Frontal cortex (tissue), 4 donors: Measurements from ENCODE around the gene E2F4. TPM values are rescaled to one million over a fixed set of nuclear protein-coding genes. Genes with fewer than 3 reads are reported as not detected.
A peak's percentile ranks its signal among the peaks of the same experiment; 100 is the strongest.

Experiments
- DNase-seq, 2 donors: peaks; one replicate each; pipeline ENCODE4 v3.0.0; 2012; ENCODE audit warnings: low spot score in 2 of 2
- FAIRE-seq: peaks from 2 replicates; lab custom pipeline; 2012; peaks lifted over from hg19 to GRCh38; lab: Jason Lieb, UNC
- total RNA-seq: library from RNA; depleted of rRNA; stranded (reverse); fragments of >200 nt; gene quantifications from one replicate; pipeline ENCODE4 v1.2.3, GENCODE V29; 2014
- donor health status: control.
- donor health status: control.
- donor health status: control.

Gene E2F4
- total RNA-seq, 1 donor from 2014 or later, result 19.6 TPM

DNA sequence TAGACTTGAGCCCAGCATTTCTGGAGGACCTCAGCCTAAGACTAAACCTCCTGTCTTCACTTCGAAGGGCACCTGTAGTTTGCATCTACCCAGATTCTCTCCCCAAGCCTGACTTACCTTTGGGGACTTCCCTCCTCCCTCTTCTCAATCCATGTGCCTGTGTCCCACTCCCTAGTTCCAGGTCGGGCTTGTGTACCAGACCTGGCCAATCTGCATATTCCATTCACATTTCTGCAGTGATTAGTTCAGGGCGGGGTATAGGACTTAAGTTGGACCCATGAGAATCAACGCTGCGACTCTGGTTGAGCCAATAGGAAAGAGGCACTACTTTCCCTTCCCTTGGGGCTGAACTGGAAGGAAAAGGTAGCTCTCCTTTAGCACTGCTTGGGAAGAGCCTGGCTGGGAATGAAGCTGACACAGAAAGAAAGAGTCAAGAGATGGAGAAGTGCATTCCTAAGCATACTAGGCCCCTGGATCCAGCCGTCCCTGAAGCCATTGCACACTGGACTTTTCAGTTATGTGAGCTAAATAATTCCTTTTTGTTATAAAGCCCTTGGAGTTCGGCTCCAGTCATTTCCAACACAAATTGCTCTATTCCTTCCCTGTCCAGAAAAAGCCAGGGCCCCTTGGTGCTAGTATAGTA lies 34.7 kb upstream of the E2F4 start:
- DNase-seq, result no peak
- FAIRE-seq, result no peak

DNA sequence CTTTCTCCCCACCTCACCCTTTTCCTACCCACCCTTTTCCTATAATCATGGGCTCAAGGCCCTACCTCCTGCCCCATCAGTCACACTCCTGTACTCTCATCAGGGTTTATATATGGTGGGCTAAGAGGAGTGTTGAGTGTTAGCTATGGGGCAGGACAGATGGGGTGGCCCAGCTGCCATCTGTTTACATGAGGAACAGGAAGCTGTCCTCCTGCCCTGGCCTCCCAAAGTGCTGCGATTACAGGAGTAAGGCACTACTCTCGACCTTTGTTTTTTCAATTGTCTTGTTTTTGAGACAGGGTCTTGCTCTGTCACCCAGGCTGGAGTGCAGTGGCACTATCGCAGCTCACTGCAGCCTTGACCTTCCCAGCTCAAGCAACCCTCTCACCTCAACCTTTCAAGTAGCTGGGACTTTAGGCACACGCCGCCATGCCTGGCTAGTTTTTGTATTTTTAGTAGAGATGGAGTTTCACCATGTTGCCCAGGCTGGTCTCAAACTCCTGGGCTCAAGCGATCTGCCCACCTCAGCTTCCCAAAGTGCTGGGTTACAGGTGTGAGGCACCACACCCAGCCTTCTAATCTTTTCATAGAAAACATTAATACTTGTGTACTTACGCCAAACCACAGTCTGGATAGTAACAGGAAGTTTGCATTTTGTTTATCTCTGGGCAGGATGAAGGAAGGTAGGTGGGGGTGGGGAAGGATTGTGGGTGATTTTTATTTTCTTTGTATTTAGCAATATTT lies 33.9 kb upstream of the E2F4 start:
- FAIRE-seq (no peak), DNase-seq (peak in 1 of 2 donors; percentile 12)

DNA sequence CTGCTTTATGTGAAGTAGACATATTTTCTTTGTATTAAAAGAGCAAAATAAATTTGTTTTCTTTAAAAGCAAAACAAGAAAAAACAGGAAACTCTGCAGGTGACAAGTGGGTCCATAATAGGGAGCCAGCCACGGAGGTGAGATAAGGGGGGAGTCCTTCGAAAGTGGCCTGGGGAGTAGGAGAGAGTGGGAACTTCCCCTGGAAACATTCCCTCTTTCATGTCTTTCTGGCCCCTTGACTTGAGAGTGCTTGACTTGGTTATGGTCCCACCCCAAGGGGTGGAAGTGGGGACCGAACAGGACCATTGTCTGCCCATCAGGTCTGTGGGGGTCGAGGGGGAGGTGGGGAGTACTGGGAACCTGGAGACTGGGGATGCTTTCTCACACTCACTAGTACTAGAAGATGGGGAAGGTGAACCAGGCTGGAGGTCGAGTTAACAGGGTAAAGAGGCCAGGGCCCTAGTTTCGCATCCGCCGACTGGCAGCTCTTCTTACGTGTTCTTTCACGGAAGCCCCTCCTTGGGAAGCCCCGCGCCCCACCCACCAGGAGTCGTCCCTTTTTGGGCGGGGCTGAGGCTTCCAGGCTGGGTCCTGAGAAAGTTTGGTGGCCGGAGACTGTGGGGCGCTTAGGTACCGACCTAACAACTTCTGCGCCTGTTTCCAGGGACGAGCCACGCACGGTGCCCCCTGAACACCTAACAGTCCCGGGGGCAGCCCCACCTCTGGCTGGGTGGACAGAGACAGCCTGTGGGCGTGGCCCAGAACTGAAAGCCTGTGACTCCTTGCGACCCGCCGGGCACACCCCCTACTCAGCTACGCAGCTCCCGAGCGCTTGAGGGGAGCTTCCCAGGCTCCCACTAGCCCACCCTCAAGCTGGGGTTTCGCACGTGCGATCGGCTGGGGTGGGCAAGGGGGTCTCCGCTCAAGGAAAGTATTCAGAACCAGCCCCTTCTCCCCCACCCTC lies 33.0 kb upstream of the E2F4 start:
- DNase-seq, result peak in 1 of 2 donors; percentile 46
- FAIRE-seq, result no peak

DNA sequence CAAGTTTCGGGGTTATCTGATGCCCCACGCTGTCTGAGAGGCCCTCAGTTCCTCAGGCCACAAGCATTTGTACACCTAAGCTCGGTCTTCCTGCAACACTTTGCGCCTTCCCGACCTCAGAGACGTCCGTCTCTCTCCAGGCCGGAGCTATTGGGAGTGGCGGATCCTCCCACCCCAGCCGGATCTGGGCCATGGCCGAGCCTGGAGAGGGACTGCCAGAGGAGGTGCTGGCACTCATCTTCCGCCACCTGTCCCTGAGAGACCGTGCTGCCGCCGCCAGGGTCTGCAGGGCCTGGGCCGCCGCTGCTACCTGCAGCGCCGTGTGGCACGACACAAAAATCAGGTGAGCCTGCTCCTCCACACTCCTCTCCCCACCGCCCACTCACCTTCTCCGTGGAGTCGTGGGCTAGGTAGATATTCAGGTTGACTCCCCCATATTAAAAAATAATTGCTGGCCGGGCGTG lies 30.3 kb upstream of the E2F4 start:
- FAIRE-seq, result no peak
- peak in 1 of 2 donors; percentile 19 for DNase-seq

DNA sequence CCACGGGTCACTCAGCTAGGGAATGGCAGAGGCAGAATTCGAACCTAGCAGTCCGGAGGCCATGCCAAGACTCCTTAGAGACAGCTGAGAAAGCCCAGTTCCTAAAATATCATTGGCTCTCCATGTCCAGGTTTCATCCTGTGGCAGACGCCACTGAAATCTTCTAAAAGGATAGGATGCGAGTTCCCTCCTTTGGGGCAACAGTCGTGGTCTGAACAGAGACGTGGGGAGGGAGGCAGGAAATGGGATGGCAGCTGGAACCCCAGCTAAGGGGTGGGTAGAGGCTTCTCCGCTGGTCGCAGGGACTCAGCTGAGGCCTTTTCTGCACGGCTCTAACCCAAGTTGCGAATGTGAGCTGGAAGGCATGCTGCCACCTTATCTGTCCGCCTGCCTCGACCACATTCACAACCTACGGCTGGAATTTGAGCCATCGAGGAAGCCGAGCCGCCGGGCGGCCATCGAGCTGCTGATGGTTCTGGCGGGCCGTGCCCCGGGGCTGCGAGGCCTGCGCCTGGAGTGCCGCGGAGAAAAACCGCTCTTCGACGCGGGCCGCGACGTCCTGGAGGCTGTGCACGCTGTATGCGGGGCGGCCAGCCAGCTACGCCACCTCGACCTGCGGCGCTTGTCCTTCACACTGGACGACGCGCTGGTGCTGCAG lies 29.3 kb upstream of the E2F4 start:
- DNase-seq, result peak in 1 of 2 donors; percentile 40
- no peak for FAIRE-seq

DNA sequence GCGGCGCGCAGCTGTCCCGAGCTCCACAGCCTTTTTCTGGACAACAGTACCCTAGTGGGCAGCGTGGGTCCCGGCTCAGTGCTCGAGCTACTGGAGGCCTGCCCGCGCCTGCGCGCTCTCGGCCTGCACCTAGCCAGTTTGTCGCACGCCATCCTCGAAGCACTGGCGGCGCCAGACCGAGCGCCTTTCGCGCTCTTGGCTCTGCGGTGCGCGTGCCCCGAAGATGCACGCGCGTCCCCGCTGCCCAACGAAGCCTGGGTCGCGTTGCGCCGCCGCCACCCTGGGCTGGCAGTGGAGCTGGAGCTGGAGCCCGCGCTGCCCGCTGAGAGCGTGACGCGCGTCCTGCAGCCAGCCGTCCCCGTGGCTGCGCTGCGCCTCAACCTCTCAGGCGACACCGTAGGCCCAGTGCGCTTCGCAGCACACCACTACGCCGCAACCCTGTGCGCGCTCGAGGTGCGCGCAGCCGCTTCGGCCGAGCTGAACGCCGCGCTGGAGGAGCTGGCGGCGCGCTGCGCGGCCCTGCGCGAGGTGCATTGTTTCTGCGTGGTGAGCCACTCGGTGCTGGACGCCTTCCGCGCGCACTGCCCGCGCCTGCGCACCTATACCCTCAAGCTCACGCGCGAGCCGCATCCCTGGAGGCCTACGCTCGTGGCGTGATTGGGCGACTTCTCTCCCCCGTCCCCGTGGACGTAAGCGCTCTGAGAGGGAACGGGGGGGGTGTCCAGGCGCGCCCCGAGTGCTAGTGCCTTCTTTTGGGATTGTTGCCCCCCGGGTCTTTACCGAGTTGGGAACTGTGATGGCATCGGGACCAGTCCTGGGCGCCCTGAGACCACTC lies 28.6 kb upstream of the E2F4 start:
- no peak for FAIRE-seq

DNA sequence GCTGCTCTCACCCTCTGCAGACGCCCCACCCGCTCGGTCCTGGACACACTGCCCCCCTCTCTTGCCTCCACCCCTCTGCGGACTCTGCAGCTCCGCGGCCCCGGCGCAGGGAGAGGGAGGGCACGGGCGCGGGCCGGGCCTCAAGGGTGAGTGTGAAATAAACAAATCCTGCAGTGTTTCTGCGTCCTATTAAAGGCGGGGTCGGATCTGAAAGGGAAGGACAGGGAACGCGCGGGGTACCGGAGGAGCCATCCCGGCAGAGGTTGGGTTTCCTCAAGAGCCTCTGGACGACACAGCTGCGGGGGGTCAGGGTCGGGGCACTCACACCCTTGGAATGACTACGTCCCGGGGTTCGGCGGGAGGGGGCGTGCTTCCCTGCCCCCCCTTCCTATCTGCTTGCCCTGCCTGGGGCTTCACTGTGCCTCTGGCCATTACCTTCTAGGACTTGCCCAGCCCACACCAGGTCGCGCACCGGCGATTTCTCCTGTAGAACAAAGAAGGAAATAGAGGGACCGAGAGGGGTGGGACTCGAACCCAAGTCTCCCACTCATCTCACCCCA lies 27.9 kb upstream of the E2F4 start:
- DNase-seq (no peak), FAIRE-seq (no peak)

More for the DNA sequence above, 28.6 kb upstream of the E2F4 start:
- DNase-seq, result peak in 1 of 2 donors; percentile 73

DNA sequence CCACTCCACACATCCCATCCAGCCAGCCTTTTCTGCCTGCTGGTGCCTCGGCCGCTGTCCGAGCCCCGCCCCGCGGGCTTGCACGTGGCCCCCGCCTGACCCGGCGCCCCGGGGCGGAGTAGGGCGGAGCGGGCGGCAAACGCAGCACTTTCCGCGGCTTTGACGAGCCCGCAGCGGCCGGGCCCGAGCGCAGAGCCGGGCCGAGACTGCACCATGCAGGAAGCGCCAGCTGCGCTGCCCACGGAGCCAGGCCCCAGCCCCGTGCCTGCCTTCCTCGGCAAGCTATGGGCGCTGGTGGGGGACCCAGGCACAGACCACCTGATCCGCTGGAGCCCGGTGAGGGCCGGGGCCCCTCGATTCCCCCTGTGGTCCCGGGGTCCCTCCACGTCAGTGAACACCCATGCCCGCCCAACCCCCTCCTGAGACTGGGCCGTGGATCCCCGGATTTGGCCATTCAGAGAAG lies 27.3 kb upstream of the E2F4 start, which contains the start of gene HSF4:
TSS of gene HSF4 (plus strand) at position 147 of the 463 bp plus-strand sequence. CDS start at position 214, 67 bp downstream.
- FAIRE-seq, result no peak
- DNase-seq, result peak; percentile 80 to 90

DNA sequence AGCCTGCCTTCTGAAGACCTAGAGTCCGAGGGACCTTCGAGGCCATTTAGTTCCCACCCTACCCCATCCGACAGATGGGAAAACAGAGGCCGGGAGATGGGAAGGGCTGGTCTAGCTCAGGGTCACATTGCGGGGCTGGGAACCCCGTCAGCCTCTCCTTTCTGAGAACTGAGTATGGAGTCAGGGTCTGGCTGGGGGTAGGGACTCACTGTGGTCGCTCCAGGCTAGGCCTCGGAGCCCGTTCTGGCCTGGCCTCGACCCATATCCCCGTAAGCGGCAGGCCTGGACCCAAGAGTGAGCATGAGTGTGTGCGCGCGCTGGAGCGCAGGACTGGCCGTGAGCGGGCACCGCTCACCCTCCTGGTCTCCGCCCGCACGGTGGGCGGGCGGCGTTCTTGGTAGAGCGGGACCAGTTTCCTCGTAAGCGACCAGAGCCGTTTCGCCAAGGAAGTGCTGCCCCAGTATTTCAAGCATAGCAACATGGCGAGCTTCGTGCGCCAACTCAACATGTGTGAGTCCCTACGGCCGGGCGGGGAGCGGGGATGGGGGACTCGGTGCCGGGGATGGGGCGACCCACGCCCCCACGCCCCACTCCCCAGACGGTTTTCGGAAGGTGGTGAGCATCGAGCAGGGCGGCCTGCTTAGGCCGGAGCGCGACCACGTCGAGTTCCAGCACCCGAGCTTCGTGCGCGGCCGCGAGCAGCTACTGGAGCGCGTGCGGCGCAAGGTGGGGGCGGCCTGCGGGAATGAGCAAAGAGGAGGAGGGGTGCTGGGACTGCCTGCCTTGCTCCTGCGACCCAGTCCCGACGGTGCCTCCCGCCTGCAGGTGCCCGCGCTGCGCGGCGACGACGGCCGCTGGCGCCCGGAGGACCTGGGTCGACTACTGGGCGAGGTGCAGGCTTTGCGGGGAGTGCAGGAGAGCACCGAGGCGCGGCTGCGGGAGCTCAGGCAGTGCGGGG lies 26.6 kb upstream of the E2F4 start:
- DNase-seq (no peak), FAIRE-seq (no peak)

DNA sequence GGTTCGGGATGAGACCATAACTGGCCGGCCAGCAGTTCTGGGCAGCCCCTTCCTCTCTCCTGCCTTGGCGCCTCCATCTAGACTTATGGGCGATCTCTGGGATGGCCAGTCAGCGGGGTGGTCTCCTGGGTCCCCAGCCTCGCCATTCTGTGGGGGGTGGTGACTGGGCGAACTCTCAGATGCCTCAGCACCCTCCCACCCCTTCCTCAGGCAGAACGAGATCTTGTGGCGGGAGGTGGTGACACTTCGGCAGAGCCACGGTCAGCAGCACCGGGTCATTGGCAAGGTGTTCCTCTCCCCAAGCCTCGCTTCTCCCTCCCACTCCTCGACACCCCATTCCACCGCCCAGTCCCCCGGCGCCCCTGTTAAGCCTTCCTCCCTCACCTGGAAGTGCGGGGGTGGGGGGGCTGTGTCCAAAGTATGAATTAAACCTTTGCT lies 25.8 kb upstream of the E2F4 start:
- no peak for DNase-seq
- no peak for FAIRE-seq

DNA sequence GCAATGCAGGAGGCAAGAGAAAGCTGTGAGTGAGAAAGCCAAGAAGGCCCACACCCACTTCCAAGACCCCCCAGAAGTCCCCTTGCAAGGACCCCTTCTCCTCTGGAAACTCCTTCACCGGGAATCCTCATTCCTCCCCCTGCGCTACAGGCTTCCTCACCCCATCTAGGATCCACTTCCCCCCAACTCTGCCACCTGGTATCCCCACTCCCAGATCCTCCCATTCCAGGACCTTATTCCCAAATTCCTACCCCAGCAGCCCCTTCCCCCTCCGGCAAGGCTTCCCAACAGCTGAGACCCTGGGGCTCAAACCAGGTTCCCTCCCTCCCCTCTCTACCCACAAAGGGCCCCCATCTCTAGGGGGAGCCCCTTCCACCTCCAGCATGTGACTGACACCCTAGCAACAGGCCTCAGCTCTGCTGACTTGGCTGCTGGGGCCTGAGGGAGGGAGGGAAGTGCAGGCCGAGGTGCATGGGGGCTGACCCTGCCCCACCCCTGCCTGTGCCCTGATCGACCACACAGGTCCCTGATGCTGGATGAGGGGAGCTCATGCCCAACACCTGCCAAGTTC lies 25.3 kb upstream of the E2F4 start:
- FAIRE-seq (no peak), DNase-seq (no peak)

DNA sequence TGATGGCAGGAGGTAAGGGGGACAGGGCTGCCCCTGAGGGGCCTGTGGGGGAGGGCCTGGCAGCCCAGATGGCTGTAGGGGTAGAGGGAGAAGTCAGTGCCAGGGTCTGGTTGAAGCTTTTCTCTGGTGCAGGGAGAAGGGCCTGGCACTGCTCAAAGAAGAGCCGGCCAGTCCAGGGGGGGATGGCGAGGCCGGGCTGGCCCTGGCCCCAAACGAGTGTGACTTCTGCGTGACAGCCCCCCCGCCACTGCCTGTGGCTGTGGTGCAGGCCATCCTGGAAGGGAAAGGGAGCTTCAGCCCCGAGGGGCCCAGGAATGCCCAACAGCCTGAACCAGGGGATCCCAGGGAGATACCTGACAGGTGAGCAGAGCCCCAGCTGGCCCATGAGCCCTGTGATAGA lies 24.4 kb upstream of the E2F4 start:
- DNase-seq (no peak), FAIRE-seq (no peak)

DNA sequence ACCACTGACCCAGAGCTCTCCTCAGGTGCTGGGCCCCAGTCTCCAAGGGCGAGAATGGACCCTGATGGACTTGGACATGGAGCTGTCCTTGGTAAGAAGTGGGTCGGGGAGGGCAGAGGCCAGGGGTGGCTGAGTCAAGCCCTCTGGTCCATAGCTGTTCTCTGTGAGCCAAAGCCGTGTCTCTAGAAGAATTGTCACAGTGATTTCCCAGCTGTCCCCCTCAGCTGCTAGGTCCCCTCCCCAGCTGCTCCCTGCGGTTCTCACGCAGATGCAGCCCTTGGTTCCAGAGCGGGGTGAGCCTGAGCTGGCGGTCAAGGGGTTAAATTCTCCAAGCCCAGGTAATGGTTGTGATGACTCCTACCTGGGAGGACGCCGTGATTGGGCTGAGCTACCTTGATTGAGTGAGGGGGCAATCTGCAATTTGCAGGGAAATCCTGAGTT lies 22.9 kb upstream of the E2F4 start:
- DNase-seq (no peak), FAIRE-seq (no peak)

DNA sequence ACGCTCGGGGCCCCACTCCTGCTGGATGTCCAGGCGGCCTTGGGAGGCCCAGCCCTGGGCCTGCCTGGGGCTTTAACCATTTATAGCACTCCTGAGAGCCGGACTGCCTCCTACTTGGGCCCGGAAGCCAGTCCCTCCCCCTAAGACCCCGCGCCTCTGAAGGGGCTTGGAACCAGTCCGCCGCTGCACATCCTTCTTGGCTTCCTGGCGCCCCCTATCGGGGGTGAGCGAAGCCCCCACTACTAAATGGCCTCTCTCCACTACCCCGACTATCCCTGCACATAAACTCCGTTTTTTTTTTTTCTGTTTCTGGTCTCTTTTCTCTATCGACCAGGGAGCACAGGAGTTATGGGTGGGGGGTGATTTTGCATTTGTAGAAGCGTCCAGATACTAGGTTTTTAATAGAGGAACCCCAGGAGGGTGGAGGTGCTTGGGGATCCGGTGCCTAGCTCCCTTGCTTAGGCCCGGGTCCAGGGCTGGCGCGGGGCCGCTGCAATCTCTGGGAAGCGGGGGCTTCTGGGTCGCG lies 22.2 kb upstream of the E2F4 start:
- no peak for DNase-seq
- FAIRE-seq, result no peak

DNA sequence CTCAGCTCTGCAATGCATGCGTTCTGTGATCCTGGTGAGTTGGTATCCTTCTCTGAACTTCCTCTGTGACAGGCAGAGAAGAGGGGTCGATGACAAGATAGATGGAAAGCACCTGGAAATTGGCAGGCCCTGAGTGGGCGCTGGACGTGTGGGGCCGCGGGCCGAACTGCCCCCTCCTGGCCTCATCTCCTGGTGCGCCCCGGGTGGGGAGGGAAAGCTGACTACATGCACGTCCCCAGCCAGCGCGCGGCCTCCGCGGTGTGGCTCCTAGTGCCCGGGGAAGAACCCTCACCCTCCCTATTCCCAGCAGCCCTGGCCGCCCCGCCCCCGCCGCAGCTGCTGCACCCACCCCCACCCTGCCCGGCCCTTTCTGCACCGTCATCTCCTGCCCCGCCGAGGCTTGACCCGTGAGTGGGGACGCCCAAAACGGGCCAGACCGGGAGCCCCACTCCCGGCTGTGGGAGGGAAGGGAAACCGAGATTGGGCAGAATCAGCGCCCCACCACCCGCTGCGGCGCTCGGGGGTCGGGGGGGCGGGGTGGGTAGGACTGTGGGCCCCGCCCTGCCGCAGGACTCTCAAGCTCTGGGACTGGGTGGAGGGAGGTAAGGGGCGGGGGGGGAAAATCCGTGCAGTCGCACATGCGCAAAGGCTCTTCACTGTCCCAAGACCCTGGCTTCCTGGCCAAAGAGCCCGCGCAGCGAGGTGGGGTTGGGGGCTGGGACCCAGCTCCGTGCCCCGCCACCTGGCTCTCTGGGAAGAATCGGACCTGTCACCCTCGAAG lies 21.6 kb upstream of the E2F4 start, which contains the start of gene NOL3:
TSS of gene NOL3 (plus strand) at position 371 of the 781 bp plus-strand sequence.
- DNase-seq (peak; percentile 79 to 82), FAIRE-seq (no peak)
